H9 (cell line): Measurements from ENCODE around the gene TSFM. TPM values are rescaled to one million over a fixed set of nuclear protein-coding genes. Genes with fewer than 3 reads are reported as not detected.

ENCODE experiments used
- DNase-seq: peaks from one replicate; pipeline ENCODE4 v3.0.0-alpha.2; 2017
- H2AFZ ChIP-seq: one replicate; pipeline ENCODE4 v1.6.1; 2013; ENCODE audit warnings: mild to moderate bottlenecking, low read length, control low read depth, moderate library complexity
- H2AK5ac ChIP-seq: 2 replicates; pipeline ENCODE4 v1.6.1; 2013; ENCODE audit warnings: low read length, control low read depth, mixed read lengths; ENCODE audit not compliant: insufficient read length
- H2BK120ac ChIP-seq: one replicate; pipeline ENCODE4 v1.6.1; 2013; ENCODE audit warnings: low read depth, mild to moderate bottlenecking, low read length, control low read depth, inconsistent platforms; ENCODE audit not compliant: poor library complexity, severe bottlenecking
- H2BK12ac ChIP-seq: 2 replicates; pipeline ENCODE4 v1.6.1; 2013; ENCODE audit warnings: low read length, control low read depth, mixed read lengths, low read depth; ENCODE audit not compliant: insufficient read length
- H2BK15ac ChIP-seq: 2 replicates; pipeline ENCODE4 v1.6.1; 2013; ENCODE audit warnings: low read depth, low read length, control low read depth
- H2BK20ac ChIP-seq: one replicate; pipeline ENCODE4 v1.6.1; 2013; ENCODE audit warnings: low read depth, mild to moderate bottlenecking, low read length, control low read depth, inconsistent platforms; ENCODE audit not compliant: poor library complexity, severe bottlenecking
- H2BK5ac ChIP-seq: 2 replicates; pipeline ENCODE4 v1.6.1; 2013; ENCODE audit warnings: low read length, control low read depth, mixed read lengths; ENCODE audit not compliant: insufficient read length
- H3K14ac ChIP-seq: 2 replicates; pipeline ENCODE4 v1.6.1; 2013; ENCODE audit warnings: low read length, control low read depth; ENCODE audit not compliant: insufficient read depth
- H3K18ac ChIP-seq: 2 replicates; pipeline ENCODE4 v1.6.1; 2013; ENCODE audit warnings: low read depth, mild to moderate bottlenecking, mixed read lengths, low read length, control low read depth; ENCODE audit not compliant: insufficient read length
- H3K23ac ChIP-seq: 2 replicates; pipeline ENCODE4 v1.6.1; 2013; ENCODE audit warnings: low read length, control low read depth, mixed read lengths, low read depth; ENCODE audit not compliant: insufficient read length
- H3K23me2 ChIP-seq: 2 replicates; pipeline ENCODE4 v1.6.1; 2013; ENCODE audit warnings: low read depth, mild to moderate bottlenecking, mixed read lengths, low read length, control low read depth; ENCODE audit not compliant: insufficient read length, poor library complexity, severe bottlenecking
- H3K27ac ChIP-seq: 2 replicates; pipeline ENCODE4 v1.5.1; 2013; ENCODE audit warnings: low read length, control low read depth, mixed read lengths, low read depth; ENCODE audit not compliant: insufficient read length
- H3K27me3 ChIP-seq: 2 replicates; pipeline ENCODE4 v1.6.1; 2013; ENCODE audit warnings: low read length, control low read depth, inconsistent platforms; ENCODE audit not compliant: insufficient read depth
- H3K4ac ChIP-seq: 2 replicates; pipeline ENCODE4 v1.6.1; 2013; ENCODE audit warnings: low read depth, mild to moderate bottlenecking, control low read depth, inconsistent platforms, low read length, moderate library complexity
- H3K4me1 ChIP-seq: 2 replicates; pipeline ENCODE4 v1.6.1; 2013; ENCODE audit warnings: low read length, control low read depth, inconsistent platforms; ENCODE audit not compliant: insufficient read depth
- H3K4me2 ChIP-seq: 2 replicates; pipeline ENCODE4 v1.6.1; 2013; ENCODE audit warnings: low read length, control low read depth, mixed read lengths; ENCODE audit not compliant: insufficient read length, insufficient read depth
- H3K56ac ChIP-seq: 2 replicates; pipeline ENCODE4 v1.6.1; 2013; ENCODE audit warnings: low read depth, mild to moderate bottlenecking, mixed read lengths, low read length, control low read depth; ENCODE audit not compliant: insufficient read length
- H3K79me1 ChIP-seq: 2 replicates; pipeline ENCODE4 v1.6.1; 2013; ENCODE audit warnings: low read depth, mild to moderate bottlenecking, moderate library complexity, low read length, control low read depth, inconsistent platforms; ENCODE audit not compliant: insufficient read depth, poor library complexity, severe bottlenecking
- H3K79me2 ChIP-seq: 2 replicates; pipeline ENCODE4 v1.6.1; 2013; ENCODE audit warnings: low read length, control low read depth, inconsistent platforms; ENCODE audit not compliant: insufficient read depth
- H3K9ac ChIP-seq: 2 replicates; pipeline ENCODE4 v1.6.1; 2013; ENCODE audit warnings: low read length, control low read depth, mixed read lengths; ENCODE audit not compliant: insufficient read length; ENCODE audit errors: extremely low read depth
- H3K9me3 ChIP-seq: one replicate; pipeline ENCODE4 v1.6.1; 2013; ENCODE audit warnings: low read depth, low read length, inconsistent platforms; ENCODE audit not compliant: control insufficient read depth
- H3T11ph ChIP-seq: one replicate; pipeline ENCODE4 v1.6.1; 2013; ENCODE audit warnings: mild to moderate bottlenecking, low read length, control low read depth, inconsistent platforms
- H4K20me1 ChIP-seq: one replicate; pipeline ENCODE4 v1.6.1; 2013; ENCODE audit not compliant: control insufficient read depth, insufficient read length, insufficient read depth
- H4K5ac ChIP-seq: 2 replicates; pipeline ENCODE4 v1.6.1; 2013; ENCODE audit warnings: low read depth, mild to moderate bottlenecking, mixed read lengths, low read length, control low read depth; ENCODE audit not compliant: insufficient read length
- H4K8ac ChIP-seq: replicated peaks from 2 replicates; pipeline ENCODE4 v1.6.1; 2013; ENCODE audit warnings: low read length, control low read depth, mixed read lengths, low read depth; ENCODE audit not compliant: insufficient read length
- H4K91ac ChIP-seq: 2 replicates; pipeline ENCODE4 v1.6.1; 2013; ENCODE audit warnings: low read depth, mild to moderate bottlenecking, moderate library complexity, mixed read lengths, low read length, control low read depth; ENCODE audit not compliant: insufficient read length
- H3K27ac Mint-ChIP-seq, 3 experiments: 2 replicates in 2 of 3; 3 replicates in 1 of 3; pipeline ENCODE4 v1.8.0; 2020 to 2021; ENCODE audit warnings: mixed read lengths in 3 of 3, mild to moderate bottlenecking in 1 of 3, moderate library complexity in 1 of 3
- H3K27me3 Mint-ChIP-seq: 2 replicates; pipeline ENCODE4 v1.8.0; 2021; ENCODE audit warnings: low read depth, mild to moderate bottlenecking, moderate library complexity, mixed read lengths
- H3K36me3 Mint-ChIP-seq, 3 experiments: 2 replicates in 2 of 3; 3 replicates in 1 of 3; pipeline ENCODE4 v1.8.0; 2020 to 2021; ENCODE audit warnings: low read depth in 3 of 3, mixed read lengths in 3 of 3; ENCODE audit not compliant: insufficient read depth in 1 of 3
- H3K4me1 Mint-ChIP-seq, 2 experiments: 2 replicates each; pipeline ENCODE4 v1.8.0; 2020; ENCODE audit warnings: mixed read lengths in 2 of 2
- H3K4me3 Mint-ChIP-seq, 2 experiments: 2 replicates in 1 of 2; 3 replicates in 1 of 2; pipeline ENCODE4 v1.8.0; 2020 to 2021; ENCODE audit warnings: mild to moderate bottlenecking in 2 of 2, mixed read lengths in 2 of 2, moderate library complexity in 1 of 2
- H3K9me3 Mint-ChIP-seq, 2 experiments: 2 replicates in 1 of 2; 3 replicates in 1 of 2; pipeline ENCODE4 v1.8.0; 2020; ENCODE audit warnings: mild to moderate bottlenecking in 2 of 2, mixed read lengths in 2 of 2, moderate library complexity in 1 of 2
- WGBS: extraction: QIAGEN DNeasy Blood & Tissue Kit; methylation state at CpG from one replicate; pipeline ENCODE4 v1.1.7; 2013; ENCODE audit warnings: missing lambda C conversion rate, low lambda C conversion rate, mixed read lengths; ENCODE audit not compliant: insufficient read length; ENCODE audit errors: extremely low coverage; 5-methylcytosine and 5-hydroxymethylcytosine counted together
- total RNA-seq: library from RNA; stranded (reverse); gene quantifications from 2 replicates; pipeline ENCODE4 v1.2.1, GENCODE V29; 2021
- TF ChIP-seq, protein P1 (sequence below): fragments of 200-600 bp; sonication (generic); conservative IDR thresholded peaks from 3 replicates; pipeline ENCODE4 v1.8.0; 2021; ENCODE audit warnings: antibody characterized with exemption, mild to moderate bottlenecking

The TSFM gene
- total RNA-seq, 1 experiment from 2014 or later = 50.2 TPM

DNA sequence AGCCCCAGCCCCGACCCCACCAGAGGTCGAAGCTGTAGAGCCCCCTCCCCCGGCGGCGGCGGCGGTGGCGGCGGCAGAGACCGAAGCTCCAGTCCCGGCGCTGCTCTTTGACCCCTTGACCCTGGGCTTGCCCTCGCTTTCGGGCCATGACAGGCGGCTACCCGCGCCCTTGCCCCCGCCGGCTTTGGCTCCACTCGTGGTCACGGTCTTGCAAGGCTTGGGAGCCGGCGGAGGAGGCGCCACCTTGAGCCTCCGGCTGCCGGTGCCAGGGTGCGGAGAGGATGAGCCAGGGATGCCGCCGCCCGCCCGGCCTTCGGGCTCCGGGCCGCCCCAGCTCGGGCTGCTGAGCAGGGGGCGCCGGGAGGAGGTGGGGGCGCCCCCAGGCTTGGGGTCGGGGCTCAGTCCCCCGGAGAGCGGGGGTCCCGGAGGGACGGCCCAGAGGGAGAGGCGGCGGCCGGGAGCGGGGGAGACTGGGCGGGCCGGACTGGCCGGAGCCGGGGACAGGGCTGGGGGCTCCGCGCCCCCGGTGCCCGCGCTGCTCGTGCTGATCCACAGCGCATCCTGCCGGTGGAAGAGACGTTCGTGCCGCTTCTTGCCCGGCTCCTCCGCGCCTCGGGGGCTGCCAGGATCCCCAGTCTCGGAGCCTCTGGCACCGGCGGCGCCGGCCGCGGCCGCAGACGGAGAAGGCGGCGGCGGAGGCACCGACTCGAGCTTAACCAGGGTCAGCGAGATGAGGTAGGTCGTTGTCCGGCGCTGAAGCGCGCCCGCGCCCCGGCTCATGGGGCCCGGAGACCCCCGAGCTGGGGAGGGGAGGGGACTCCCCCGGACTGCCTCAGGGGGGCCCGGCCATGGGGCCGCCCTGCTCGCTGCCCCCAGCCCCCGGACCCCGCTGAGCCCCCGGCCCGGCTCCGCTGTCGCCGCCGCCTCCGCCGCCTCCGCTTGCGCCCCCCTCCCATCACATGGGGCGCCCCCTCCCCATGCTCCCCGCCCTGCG is 44.8 kb upstream of the TSFM start:
- peak overlapping the region; percentile 49 for H3K4me2 ChIP-seq
- no peak overlapping the region for H3K9ac ChIP-seq
- DNase-seq = peak; percentile 56

More for the DNA sequence above, 44.8 kb upstream of the TSFM start:
- Histone ChIP-seq H2AFZ (no peak overlapping the region), H4K91ac (no peak overlapping the region), H3K27me3 (peaks cover 60% of the 10 kb centered on the region), H3K18ac (no peak overlapping the region), H3K27ac (no peak overlapping the region), H2BK5ac (no peak overlapping the region), H4K8ac (no peak overlapping the region), H3T11ph (no peak overlapping the region), H3K23me2 (peaks cover 16% of the 10 kb centered on the region), H4K20me1 (peaks cover 2% of the 10 kb centered on the region), H3K23ac (no peak overlapping the region), H3K79me1 (no peaks in the 10 kb centered on the region), H3K79me2 (no peaks in the 10 kb centered on the region), H2BK12ac (no peak overlapping the region), H2AK5ac (no peak overlapping the region), H2BK120ac (no peak overlapping the region), H3K9me3 (no peaks in the 10 kb centered on the region), H4K5ac (no peak overlapping the region), H2BK20ac (no peak overlapping the region), H3K4me1 (peaks cover 2% of the 10 kb centered on the region; the same call in 1 of the 2 replicates), H2BK15ac (no peak overlapping the region), H3K14ac (no peak overlapping the region), H3K56ac (no peak overlapping the region), H3K4ac (no peak overlapping the region)
- peak overlapping the region; percentile 59 to 84; a peak in 4 of 5 replicates for H3K4me3 Mint-ChIP-seq
- H3K27me3 Mint-ChIP-seq = peaks cover 93% of the 10 kb centered on the region
- no peaks in the 10 kb centered on the region; a peak in 1 of 5 replicates for H3K9me3 Mint-ChIP-seq
- H3K27ac Mint-ChIP-seq = no peak overlapping the region
- no CpG with 5 or more reads among the region's 110 CpGs for WGBS
- H3K4me1 Mint-ChIP-seq = peaks cover 26 to 37% of the 10 kb centered on the region in 2 experiments
- H3K36me3 Mint-ChIP-seq = no peaks in the 10 kb centered on the region; a peak in 1 of 7 replicates
- TF ChIP-seq, protein P1, sequence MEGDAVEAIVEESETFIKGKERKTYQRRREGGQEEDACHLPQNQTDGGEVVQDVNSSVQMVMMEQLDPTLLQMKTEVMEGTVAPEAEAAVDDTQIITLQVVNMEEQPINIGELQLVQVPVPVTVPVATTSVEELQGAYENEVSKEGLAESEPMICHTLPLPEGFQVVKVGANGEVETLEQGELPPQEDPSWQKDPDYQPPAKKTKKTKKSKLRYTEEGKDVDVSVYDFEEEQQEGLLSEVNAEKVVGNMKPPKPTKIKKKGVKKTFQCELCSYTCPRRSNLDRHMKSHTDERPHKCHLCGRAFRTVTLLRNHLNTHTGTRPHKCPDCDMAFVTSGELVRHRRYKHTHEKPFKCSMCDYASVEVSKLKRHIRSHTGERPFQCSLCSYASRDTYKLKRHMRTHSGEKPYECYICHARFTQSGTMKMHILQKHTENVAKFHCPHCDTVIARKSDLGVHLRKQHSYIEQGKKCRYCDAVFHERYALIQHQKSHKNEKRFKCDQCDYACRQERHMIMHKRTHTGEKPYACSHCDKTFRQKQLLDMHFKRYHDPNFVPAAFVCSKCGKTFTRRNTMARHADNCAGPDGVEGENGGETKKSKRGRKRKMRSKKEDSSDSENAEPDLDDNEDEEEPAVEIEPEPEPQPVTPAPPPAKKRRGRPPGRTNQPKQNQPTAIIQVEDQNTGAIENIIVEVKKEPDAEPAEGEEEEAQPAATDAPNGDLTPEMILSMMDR = peak; percentile 49
